NT2/D1 (cell line): ENCODE measurements around the gene PPDPF.

Source experiments
- DNase-seq: peaks from one replicate; pipeline ENCODE4 v3.0.0-alpha.2; 2011; ENCODE audit warnings: low read depth, low spot score
- H3K27me3 ChIP-seq: 2 replicates; pipeline ENCODE4 v1.6.0; 2011; ENCODE audit warnings: mild to moderate bottlenecking; ENCODE audit not compliant: insufficient read length, insufficient read depth
- H3K36me3 ChIP-seq: 2 replicates; pipeline ENCODE4 v1.6.1; 2011; ENCODE audit warnings: mild to moderate bottlenecking, low read length, mixed read lengths; ENCODE audit not compliant: insufficient read depth, insufficient read length
- H3K4me1 ChIP-seq: 2 replicates; pipeline ENCODE4 v1.5.1; 2011; ENCODE audit not compliant: insufficient read depth, insufficient read length
- H3K4me3 ChIP-seq: 2 replicates; pipeline ENCODE4 v1.5.1; 2011; ENCODE audit warnings: low read depth; ENCODE audit not compliant: insufficient read length
- H3K9ac ChIP-seq: 2 replicates; pipeline ENCODE4 v1.6.0; 2011; ENCODE audit warnings: low read depth; ENCODE audit not compliant: insufficient read length
- H3K9me3 ChIP-seq: 2 replicates; pipeline ENCODE4 v1.5.1; 2011; ENCODE audit warnings: mild to moderate bottlenecking, low read length; ENCODE audit not compliant: insufficient read depth
- SUZ12 ChIP-seq: IDR thresholded peaks from 2 replicates; pipeline ENCODE4 v1.6.1; 2011; ENCODE audit not compliant: insufficient read length, insufficient read depth; ENCODE audit errors: extremely low read depth
- YY1 ChIP-seq: IDR thresholded peaks from 2 replicates; pipeline ENCODE4 v1.6.1; 2011; ENCODE audit not compliant: insufficient read length, insufficient read depth
- ZNF274 ChIP-seq: IDR thresholded peaks from 2 replicates; pipeline ENCODE4 v1.6.1; 2011; ENCODE audit warnings: mild to moderate bottlenecking, low read depth, low read length

The PPDPF gene

DNA sequence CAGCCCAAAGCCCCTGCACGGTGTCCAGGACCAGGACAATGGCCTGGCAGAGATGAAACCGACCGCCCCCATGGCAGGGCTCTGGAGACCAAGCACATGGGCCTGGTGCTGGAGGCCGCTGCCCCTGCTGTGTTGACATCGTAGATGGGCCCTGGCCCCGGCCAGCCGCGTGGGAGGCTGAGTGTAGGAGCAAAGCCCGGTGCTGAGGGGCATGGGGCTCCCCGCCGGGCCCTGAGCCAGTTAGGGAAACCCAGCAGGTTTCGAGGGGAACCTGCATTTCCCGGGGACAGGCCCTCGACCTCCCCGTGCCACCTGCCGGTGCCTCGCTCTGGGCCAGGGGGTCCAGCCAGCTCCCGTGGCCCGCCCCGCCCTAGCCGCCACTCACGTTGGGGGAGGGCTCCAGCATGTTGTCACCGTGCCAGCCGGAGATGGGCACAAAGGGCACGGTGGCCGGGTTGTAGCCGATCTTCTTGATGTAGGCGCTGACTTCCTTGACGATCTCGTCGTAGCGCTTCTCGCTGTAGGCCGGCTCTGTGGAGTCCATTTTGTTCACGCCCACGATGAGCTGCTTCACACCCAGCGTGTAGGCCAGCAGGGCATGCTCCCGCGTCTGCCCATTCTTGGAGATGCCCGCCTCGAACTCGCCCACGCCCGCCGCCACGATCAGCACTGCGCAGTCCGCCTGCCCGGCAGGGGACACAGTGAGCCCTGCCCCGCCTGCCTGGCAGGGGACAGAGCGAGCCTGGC is 26.0 kb upstream of the PPDPF start:
- DNase-seq, result no peak
- peaks cover 66% of the 10 kb centered on the region for H3K36me3 ChIP-seq
- H3K4me3 ChIP-seq, result no peak overlapping the region
- H3K4me1 ChIP-seq, result peaks cover 29% of the 10 kb centered on the region
- H3K27me3 ChIP-seq, result peaks cover 10% of the 10 kb centered on the region
- TF ChIP-seq ZNF274 (no peak), SUZ12 (no peak), YY1 (no peak)
- no peaks in the 10 kb centered on the region for H3K9me3 ChIP-seq
- H3K9ac ChIP-seq, result no peak overlapping the region

DNA sequence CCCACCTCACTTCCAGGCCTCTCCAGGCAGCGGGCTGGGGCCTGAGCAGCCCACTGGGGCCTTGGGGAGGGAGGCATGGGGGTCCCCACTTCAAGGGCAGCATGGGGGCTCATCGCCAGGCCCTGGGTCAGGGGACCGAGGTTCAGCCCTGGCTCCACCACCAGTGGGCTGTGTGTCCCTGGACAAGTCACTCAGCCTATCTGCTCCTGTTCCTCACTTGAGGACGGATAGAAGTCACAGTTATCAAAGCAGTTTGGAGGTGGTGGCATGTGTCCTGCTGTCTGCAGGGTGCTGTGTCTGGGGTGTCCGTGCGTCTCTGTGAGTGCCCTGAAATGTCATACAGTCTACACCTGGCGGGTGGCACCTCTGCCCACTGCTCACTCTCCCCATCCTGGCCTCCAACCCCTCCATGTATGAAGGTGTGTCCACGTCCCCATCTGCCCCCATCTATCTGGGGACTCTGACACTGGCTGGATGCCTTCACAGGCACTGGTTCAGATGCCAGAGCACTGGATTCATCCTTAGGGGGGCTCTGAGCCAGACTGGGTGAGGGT is 25.3 kb upstream of the PPDPF start:
- Histone ChIP-seq H3K4me1 (peaks cover 30% of the 10 kb centered on the region), H3K9ac (no peak overlapping the region), H3K27me3 (peaks cover 15% of the 10 kb centered on the region), H3K36me3 (peaks cover 63% of the 10 kb centered on the region), H3K4me3 (no peak overlapping the region), H3K9me3 (no peaks in the 10 kb centered on the region)
- no peak for DNase-seq
- TF ChIP-seq ZNF274, result no peak
- TF ChIP-seq YY1, result no peak
- no peak for TF ChIP-seq SUZ12

DNA sequence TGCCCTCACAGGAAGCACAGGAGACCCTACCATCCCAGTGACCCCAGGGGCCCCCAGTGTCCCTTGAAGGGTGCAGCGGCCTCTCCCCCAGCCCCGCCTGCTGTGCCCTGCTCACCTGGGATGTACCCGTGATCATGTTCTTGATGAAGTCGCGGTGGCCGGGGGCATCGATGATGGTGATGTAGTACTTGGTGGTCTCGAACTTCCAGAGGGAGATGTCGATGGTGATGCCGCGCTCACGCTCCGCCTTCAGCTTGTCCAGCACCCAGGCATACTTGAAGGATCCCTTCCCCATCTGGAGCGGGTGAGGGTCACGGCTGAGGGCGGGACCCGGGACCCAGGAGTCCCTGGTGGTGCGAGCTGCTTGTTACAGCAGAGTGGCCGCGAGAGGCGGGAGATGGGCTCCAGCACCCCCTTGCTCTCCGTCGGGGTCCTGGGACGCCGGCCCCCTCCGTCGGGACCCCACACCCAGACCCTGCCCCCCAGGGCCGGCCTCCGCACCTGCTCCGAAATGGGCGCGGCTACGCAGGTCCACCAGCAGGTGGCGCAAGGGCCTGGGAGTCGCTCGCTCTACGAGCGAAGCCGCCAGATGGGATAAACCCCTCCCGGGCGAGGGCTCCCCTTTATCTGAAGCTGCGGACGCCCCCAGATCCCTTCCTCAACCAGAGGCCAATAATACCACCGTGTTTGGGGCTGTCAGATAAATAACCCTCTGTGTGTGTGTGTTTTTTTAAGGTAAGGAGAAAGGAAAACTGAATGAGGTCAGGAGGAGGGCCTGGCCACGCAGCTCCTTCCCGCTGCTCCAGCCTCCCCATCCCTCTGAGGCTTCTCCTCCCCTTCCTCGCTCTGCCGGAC is 24.6 kb upstream of the PPDPF start:
- no peak for DNase-seq
- H3K27me3 ChIP-seq, result peaks cover 19% of the 10 kb centered on the region
- peak overlapping the region; percentile 58 for H3K9ac ChIP-seq
- H3K36me3 ChIP-seq, result peaks cover 56% of the 10 kb centered on the region
- H3K4me3 ChIP-seq, result no peak overlapping the region
- no peaks in the 10 kb centered on the region for H3K9me3 ChIP-seq
- peaks cover 30% of the 10 kb centered on the region for H3K4me1 ChIP-seq
- TF ChIP-seq YY1, result no peak
- no peak for TF ChIP-seq ZNF274
- TF ChIP-seq SUZ12, result no peak

DNA sequence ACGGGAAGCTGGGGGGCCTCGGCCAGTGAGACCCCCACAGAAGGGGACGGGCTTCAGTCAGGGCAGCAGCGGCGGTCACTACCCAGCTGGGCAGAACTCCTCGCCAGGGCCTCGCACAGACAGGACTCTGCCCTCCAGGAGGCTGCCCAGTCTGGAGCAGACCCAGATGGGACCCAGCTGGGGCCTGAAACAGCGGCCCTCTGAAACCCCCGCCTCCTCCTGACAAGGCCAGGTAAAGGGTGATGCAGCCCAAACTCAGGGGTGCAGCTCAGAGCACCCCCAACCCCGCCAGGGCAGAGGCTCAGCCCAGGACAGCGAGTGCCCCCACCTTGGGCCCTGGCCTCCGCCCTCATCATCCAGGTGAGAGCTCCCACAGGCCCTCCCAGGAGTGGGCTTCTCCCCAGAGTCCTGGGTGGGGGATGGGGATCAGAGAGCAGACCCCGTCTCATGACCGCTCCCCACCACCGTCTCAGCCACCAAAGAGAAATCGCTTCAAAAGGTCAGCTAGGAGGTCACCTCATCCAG is 23.9 kb upstream of the PPDPF start:
- H3K9ac ChIP-seq, result peak overlapping the region; percentile 58
- no peak overlapping the region for H3K4me3 ChIP-seq
- H3K36me3 ChIP-seq, result peaks cover 49% of the 10 kb centered on the region
- H3K4me1 ChIP-seq, result peaks cover 30% of the 10 kb centered on the region
- TF ChIP-seq ZNF274 (no peak), SUZ12 (no peak), YY1 (no peak)
- H3K27me3 ChIP-seq, result peaks cover 19% of the 10 kb centered on the region
- DNase-seq, result no peak
- no peaks in the 10 kb centered on the region for H3K9me3 ChIP-seq

DNA sequence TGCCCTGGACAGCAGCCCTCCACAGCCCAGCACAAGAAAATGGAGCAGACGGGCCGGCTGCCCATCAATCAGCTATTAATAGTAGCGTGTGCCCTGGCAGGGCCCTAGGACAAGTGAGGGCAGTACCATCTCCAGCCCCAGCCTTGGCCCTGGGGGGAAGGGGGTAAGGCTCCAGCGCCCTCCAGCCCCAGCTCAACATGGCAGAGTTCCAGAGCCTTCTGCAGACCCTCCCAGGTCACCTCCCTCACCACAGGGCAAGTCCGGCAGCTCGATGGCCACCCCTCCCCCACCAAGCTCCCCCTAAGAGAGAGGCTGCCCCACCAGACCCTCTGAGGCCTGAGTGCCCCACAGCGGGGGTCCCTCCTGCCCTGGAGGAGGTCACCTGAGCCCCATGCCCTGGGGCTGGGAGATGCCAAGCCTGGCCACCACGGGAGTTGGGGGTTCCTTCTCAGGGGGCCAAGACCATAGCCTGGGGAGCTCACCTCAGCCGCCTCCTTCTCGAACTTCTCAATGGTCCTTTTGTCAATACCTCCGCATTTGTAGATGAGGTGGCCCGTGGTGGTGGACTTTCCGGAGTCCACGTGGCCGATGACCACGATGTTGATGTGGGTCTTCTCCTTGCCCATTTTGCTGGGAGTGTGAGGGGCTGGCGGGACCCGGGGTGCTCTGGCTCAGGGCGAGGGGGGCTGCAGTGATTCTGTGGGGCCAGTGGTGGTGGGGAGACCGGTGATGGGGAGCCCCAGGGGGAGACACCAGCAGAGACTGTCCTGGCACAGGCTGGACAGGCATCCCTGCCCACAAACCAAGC is 23.2 kb upstream of the PPDPF start:
- no peak for DNase-seq
- Histone ChIP-seq H3K27me3 (peaks cover 19% of the 10 kb centered on the region), H3K9ac (peak overlapping the region; percentile 76), H3K4me3 (peak overlapping the region; percentile 72), H3K36me3 (peaks cover 43% of the 10 kb centered on the region), H3K4me1 (peaks cover 34% of the 10 kb centered on the region), H3K9me3 (no peaks in the 10 kb centered on the region)
- TF ChIP-seq SUZ12 (no peak), ZNF274 (no peak), YY1 (no peak)

DNA sequence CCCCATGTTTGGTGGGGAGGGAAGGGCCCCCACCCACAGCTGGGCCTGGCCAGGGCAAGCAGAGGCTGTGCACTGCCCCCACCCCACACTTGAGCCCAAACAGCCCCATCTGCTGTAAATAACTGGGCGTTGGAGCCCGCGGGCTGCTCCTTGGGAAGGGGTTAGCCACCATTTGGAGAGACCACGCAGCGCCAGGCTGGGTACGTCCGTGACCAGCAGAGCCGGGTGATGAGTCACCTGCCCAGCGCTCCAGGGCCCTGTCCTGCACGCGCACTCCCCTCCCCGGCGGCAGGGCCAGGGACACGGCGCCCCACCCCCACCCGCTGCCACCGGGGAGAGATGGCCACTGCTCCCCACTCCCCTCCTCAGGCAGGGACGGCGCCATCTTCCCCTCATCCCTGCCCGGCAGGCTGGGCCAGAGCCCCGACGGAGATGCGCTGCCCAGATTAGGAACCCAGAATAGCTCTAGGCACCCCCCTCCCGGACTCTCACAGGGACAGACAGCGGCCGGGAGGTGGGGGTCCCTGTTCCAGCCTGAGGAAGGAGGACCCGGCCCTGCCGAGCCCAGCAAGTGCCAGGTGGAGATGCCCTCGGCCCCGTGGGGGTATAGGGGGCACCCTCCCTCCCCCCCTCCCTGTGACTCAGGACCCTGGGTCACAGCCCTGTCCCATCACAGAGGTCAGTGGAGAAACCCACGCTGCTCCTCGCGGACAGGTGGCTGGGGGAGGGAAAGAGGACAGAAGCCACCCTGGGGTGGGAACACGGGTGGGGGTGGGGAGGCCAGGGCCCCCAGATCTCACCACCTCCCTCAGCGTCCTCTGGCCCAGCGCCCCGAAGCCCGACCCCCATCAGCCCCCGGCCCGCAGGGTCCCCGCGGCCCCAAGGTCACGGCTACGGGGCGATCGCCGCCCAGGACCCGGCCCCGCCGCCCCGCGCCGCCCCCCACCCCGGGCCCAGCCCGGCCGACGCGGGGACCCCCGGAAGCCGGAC is 22.3 kb upstream of the PPDPF start:
- peak overlapping the region; percentile 72 for H3K4me3 ChIP-seq
- TF ChIP-seq ZNF274 (no peak), YY1 (no peak), SUZ12 (no peak)
- H3K9ac ChIP-seq, result peak overlapping the region; percentile 76
- DNase-seq, result no peak
- H3K27me3 ChIP-seq, result peaks cover 19% of the 10 kb centered on the region
- H3K4me1 ChIP-seq, result peaks cover 41% of the 10 kb centered on the region
- H3K9me3 ChIP-seq, result no peaks in the 10 kb centered on the region
- peaks cover 34% of the 10 kb centered on the region for H3K36me3 ChIP-seq
